HG03139 (cell line): Measurements from ENCODE around the gene SAA1.

Source experiments
- ATAC-seq: cut with Tn5 transposase; IDR thresholded peaks from one replicate; pipeline ENCODE4 v1.9.1; 2021; ENCODE audit not compliant: unreplicated experiment

The SAA1 gene

GRCh38 chr11:18265949-18266348 is at the start of gene SAA1:
Gene SAA1, plus strand, starts transcription at chr11:18266264. Its CDS starts 624 bp downstream, at chr11:18266888.
- no peak for ATAC-seq

DNA sequence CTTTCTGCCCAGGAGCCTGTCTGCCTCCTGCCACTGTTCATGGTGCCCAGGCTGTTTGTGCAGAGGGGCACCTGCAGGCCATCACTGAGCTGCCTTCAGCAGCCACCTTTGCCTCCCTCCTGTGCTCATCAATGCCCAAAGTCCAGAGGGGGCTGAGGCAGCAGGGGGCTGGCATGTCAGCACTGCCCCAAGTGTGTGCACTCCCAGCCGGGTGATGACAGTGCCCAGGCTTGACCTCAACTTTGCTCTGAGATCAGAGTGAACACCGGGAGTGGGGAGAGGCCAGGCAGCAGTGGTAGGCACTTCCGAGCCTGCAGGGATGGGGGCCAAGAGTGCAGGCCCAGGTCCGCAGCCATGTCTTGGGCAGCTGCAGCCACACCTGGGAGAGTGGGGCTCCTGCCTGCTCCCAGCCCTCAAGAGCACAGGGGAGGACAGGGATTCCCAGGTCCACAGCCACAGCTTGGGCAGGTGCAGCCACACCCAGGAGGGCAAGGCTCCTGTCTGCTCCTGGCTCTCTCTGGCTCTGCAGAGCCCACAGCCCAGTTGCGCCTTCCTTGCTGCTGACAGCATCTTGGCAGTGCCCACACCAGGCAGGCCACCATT is 44.7 kb upstream of the SAA1 start:
- no peak for ATAC-seq

DNA sequence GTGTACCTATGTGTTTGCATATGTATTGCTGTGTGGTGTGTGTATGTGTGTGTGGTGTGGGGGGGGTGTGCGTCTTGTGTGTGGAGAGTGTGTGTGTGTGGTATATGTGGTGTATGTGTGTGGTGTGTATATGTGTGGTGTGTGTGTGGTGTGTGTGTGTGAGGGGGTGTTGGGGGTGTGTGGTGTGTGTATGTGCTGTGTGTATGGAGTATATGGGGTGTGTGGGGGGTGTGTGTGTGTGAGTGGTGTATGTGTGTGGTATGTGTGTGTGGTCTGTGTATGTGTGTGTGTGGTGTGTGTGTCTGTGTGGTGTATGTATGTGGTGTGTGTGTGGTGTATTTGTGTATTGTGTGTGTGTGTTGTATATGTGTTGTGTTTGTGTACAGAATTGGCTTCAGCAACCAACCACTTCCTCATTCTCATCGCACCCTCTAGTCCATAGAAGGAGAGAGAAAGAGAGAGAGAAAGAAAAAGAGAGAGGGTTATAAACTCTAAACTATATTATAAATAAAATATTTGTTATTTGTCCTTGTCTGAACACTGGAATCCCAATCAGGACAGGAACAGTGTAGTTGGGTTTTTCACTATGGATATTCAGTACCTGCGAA is 43.1 kb upstream of the SAA1 start:
- ATAC-seq: no peak

- ATAC-seq: no peak
Measured at GRCh38 chr11:18223591-18224387, 42.3 kb upstream of the SAA1 start.

DNA sequence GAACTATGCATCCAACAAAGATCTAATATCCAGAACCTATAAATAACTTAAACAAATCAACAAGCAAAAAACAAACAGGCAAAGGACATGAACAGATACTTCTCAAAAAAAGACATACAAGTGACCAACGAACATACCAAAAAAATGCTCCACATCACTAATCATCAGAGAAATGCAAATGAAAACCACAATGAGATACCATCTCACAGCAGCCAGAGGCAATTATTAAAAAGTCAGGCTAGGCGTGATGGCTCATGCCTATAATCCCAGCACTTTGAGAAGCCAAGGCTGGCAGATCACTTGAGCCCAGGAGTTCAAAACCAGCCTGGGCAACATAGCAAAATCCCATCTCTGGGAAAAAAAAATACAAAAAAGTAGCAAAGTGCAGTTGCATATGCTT is 40.2 kb upstream of the SAA1 start:
- no peak for ATAC-seq

DNA sequence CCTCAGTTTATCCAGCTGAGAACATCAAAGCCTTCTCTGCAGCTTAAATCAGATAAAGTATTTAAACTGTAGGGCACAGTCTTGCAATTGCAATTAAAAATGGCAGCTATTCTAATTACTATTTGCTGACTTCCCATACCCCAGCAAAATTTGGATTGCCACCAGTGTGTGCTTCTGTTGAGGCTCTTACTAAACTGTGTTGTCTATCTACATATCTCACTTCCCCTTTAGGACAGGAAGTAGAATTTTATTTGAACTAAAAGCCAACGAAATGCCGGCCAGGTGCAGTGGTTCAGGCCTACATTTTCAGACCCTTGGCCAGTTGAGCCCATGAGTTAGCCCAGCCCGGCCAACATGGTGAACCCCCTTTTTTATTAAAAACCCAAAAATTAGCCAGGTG is 36.6 kb upstream of the SAA1 start:
- ATAC-seq: peak; percentile 91

DNA sequence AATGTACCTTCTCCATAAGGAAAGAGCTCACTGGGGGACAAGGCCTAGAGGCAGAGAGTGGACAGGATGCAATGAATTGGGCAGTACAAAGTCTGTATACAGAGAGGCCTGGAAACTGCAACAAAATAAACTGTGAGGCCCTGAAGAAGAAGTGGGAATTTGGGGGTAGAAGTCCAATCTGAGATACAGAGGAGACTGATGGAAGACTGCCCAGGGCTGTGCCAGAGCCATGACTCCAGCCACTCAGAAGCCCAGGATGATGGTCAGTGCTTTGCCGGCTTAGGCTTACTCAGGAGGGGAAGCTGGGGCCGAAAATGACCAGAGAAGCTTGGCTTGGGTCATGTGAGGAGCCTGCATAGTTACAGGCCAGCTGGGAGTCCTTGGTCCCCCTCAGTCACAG is 35.2 kb upstream of the SAA1 start:
- no peak for ATAC-seq

DNA sequence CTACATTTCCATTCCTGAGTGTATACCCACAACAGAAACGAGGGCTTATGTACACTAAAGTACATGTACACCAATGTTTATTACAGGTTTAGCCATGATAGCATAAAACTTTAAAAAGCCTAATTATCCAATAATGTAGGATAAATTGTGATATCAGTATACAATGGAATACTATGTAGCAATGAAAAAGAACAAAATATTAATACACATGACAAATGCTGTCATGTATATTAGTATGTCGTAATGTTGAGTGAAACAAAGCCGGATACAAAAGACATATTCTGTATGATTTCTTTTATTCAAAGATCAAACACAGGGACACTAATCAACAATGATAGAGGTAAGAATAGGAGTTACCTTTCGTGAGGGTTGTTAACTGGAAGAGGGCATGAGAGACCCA is 32.2 kb upstream of the SAA1 start:
- ATAC-seq: no peak

- no peak for ATAC-seq
Measured at GRCh38 chr11:18235394-18236334, 30.4 kb upstream of the SAA1 start.

- ATAC-seq: no peak
Measured at GRCh38 chr11:18236664-18237356, 29.3 kb upstream of the SAA1 start, which contains the start of gene SAA4. Gene SAA4, minus strand, starts transcription at chr11:18236802. Its CDS starts 876 bp downstream, at chr11:18235926.

DNA sequence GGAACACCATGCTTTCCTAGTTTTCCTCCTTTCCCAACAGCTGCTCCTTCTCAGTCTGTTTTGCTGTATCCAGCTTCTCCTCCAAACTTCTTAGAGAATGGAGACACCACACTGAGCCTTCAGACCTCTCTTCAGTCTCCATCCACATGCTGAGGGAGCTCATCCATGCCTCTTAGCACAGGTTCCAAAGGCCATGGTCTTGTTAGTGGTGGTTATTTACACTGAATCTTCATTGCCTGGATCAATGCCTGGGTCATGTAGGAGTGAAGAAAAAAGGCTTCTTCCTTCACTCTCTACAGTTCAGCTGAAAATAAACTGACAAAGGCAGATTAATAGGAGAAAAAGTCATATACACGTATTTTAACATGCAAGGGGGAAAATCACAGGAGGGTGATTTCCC is 26.4 kb upstream of the SAA1 start:
- no peak for ATAC-seq

DNA sequence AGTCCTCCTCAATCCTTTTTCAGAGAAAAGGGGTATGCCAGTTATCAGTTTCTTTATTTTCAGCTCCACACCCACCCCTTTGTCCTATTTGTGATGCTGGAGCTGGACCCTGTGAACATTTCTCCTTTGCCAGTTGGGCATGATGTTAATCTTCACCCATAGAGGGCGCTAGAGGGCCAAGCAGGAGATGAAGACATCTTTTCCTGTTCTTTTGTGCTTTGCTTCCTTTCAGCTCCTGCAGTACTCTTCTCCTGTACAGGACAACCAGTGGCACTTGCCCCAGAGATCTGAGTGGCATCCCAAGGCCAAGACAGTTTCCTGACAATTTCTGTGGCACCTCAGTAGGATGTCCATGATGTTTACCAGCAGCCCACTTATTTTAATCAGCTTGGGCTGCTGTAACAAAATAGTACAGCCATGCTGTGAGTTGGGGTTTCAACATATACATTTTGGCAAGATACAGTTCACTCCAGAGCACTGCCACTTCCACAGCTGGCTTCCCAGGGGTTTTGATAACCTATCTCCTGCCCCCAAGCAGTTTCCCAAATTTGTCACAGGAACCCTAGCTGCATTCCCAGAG is 22.2 kb upstream of the SAA1 start:
- ATAC-seq: no peak

- ATAC-seq: no peak
Measured at GRCh38 chr11:18245396-18245795, 20.7 kb upstream of the SAA1 start.

DNA sequence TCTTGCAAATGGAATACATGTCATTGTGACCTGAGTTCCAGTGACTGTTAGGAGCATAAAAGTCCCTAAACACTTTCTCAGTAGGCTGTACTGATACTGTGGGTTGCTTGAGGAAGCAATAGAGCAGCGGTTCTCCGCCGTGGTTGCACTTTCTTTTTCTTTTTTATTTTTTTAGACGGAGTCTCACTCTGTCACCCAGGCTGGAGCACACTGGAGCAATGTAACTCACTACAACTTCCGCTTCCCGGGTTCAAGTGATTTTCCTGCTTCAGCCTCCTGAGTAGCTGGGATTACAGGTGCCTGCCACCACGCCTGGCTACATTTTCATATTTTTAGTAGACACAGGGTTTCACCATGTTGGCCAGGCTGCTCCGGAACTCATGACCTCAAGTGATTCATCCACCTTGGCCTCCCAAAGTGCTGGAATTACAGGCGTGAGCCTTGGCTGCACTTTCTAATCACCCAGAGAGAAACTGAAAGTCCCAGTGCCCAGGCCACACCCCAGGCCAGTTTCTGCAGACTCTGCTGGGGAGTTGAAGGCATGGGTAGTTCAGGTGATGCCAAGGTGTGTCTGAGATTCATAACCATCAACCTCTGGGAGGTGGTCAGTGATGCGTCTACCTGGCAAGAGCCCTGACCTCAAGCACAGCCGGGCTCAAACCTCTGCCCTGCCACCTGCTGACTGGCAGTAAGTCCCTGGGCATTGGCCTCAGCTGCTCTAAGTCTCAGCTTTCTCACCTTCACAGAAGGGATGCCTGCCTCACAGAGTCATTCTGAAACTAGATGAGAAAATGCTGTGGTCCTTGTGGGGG is 19.5 kb upstream of the SAA1 start:
- peak; percentile 68 for ATAC-seq

DNA sequence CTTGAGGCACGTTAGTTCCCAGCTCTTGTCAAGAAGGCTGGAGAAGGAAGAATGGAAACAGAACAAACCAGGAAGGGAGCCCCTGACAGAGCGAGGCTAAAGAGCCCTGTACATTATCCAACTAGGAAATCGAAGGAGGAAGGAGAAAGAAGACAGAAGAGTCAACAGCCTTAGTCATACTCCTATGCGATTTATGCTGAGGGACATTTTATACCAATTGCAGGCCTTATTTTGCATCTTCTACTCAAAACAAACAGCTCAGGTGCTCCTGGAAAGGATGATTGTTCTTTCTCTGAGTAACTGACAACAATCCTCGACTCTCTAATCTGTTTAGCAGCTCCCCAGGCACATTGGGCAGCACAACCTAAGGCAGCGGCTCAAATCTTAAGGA is 18.9 kb upstream of the SAA1 start:
- ATAC-seq: peak; percentile 10

- no peak for ATAC-seq
Measured at GRCh38 chr11:18248561-18248960, 17.5 kb upstream of the SAA1 start, which contains the start of gene SAA2. Gene SAA2, minus strand, starts transcription at chr11:18248668. Its CDS starts 657 bp downstream, at chr11:18248011.

GRCh38 chr11:18253233-18253632 is 12.8 kb upstream of the SAA1 start:
- no peak for ATAC-seq

DNA sequence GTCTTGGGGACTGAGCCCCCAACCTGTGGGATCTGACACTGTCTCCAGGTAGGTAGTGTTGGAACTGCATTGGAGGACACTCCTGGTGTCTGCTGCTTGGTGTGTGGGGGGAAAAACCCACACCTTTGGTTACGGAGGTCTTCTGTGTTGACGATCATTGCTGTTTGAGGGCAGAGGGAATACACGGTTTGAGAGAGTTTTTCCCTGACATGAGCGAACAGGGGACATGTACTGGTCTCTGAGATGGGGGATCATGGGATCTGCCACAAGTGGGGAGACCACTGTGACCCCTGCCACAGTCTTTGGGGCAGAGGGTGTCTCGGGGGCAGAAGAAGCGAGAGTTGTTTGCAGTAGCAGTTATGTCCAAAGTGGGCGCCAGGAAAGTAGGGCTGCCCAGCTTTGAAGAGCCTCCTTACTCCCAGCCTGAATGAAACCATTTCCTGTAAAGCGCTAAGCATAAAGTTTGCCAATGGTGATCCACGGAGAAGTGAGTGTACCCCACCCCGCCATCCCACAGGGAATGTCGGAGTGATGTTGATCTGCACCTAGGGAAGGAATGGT is 12.2 kb upstream of the SAA1 start:
- no peak for ATAC-seq
